ENCODE data around the gene DDI2. TPM values are rescaled to one million over a fixed set of nuclear protein-coding genes. Genes with fewer than 3 reads are reported as not detected.

DDI2 gene
- 26.6 and 32.7 TPM in 2 replicates for total RNA-seq (2022)
- percentile 73 among the genes with signal in this experiment for Bru-seq, nascent RNA
- BruChase-seq, experiment 1, labeled RNA remaining after a 6-hour chase: percentile 86 among the genes with signal in this experiment
- BruChase-seq, experiment 2, labeled RNA remaining after a 2-hour chase: percentile 84 among the genes with signal in this experiment
- long read RNA-seq, full-length matches to known transcripts: 10 of 19 reads
- long read RNA-seq, partial matches to known transcripts: 0 of 19 reads
- long read RNA-seq, other reads (novel, unspliced or antisense): 9 of 19 reads

DNA sequence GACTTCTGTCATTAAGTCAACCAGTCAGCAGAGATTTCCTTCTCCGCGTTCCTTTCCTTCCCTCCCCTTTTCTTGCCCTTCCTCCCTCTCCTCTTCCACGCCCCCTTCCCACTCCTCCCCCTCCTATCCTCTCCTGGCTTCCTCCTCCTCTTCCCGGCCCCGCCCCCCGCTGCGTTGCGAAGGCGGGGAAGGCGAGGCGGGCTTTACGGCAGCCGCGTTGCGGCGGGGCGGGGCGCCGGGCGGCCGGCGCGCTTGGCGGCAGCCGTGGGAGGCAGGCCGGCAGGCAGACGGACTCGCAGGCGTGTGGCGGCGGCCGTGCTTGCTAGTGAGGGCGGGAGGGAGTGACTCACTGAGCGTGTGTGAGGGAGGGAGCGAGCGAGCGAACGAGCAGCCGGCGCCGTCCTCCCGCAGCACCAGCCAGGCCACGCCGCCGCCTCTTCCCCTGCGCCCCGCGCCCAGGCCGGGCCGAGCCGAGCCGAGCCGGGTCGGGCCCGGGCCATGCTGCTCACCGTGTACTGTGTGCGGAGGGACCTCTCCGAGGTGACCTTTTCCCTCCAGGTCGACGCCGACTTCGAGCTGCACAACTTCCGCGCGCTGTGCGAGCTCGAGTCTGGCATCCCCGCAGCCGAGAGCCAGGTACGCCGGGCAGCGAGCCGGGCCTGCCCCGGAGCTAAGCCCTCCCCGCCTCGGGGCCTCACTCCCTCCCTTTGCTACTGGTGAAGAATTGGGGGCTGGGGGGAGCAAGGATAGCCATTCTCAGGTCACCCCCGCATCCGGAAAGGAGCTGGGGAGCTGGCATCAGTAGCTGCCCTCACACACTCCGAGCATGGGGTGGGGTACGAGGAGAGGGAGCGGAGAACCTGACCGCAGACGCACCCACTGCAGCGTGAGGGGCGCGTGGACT, at the start of gene DDI2:
TSS of gene DDI2 (plus strand) at position 286 of the 904 bp plus-strand sequence. CDS start at position 499, 213 bp downstream.
- Mint-ChIP-seq H3K27ac (ENCODE audit: low read depth, unreplicated experiment) (peak within 1 kb of the TSS; percentile 86), H3K4me1 (ENCODE audit: insufficient read depth, unreplicated experiment) (peaks cover 29% of the 10 kb centered on the region), H3K36me3 (ENCODE audit: insufficient read depth, unreplicated experiment) (peaks cover 18% of the 10 kb centered on the region), H3K4me3 (ENCODE audit: unreplicated experiment) (peak within 1 kb of the TSS; percentile 75), H3K9me3 (ENCODE audit: unreplicated experiment) (no peaks in the 10 kb centered on the region), H3K27me3 (ENCODE audit: insufficient read depth, unreplicated experiment) (no peaks in the 10 kb centered on the region)
- ChIA-PET CTCF (interaction anchor here (1.2 kb wide), 1 partner anchor 21 kb away, joined by 4 read pairs; no protein-coding TSS in a partner anchor), POLR2A (interaction anchor here (0.6 to 6.8 kb wide), 28 partner anchors 8 to 464 kb away, joined by 3 to 78 read pairs (median 6); partner anchors contain the start of genes CASP9, DNAJC16, SPEN and TMEM51)
- TF ChIP-seq, protein P1, sequence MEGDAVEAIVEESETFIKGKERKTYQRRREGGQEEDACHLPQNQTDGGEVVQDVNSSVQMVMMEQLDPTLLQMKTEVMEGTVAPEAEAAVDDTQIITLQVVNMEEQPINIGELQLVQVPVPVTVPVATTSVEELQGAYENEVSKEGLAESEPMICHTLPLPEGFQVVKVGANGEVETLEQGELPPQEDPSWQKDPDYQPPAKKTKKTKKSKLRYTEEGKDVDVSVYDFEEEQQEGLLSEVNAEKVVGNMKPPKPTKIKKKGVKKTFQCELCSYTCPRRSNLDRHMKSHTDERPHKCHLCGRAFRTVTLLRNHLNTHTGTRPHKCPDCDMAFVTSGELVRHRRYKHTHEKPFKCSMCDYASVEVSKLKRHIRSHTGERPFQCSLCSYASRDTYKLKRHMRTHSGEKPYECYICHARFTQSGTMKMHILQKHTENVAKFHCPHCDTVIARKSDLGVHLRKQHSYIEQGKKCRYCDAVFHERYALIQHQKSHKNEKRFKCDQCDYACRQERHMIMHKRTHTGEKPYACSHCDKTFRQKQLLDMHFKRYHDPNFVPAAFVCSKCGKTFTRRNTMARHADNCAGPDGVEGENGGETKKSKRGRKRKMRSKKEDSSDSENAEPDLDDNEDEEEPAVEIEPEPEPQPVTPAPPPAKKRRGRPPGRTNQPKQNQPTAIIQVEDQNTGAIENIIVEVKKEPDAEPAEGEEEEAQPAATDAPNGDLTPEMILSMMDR (IDR thresholded peaks at IDR 0.05; ENCODE audit: unreplicated experiment): no peak
- BruUV-seq (replicated peaks): no TSS peak
- intact Hi-C loops (cut with micrococcal nuclease): loop anchor here (1.0 to 5.0 kb wide), 3 partner anchors 63 to 91 kb away; partner anchors contain the start of gene DNAJC16
- DNase-seq (ENCODE audit: unreplicated experiment): peak; percentile 99

DNA sequence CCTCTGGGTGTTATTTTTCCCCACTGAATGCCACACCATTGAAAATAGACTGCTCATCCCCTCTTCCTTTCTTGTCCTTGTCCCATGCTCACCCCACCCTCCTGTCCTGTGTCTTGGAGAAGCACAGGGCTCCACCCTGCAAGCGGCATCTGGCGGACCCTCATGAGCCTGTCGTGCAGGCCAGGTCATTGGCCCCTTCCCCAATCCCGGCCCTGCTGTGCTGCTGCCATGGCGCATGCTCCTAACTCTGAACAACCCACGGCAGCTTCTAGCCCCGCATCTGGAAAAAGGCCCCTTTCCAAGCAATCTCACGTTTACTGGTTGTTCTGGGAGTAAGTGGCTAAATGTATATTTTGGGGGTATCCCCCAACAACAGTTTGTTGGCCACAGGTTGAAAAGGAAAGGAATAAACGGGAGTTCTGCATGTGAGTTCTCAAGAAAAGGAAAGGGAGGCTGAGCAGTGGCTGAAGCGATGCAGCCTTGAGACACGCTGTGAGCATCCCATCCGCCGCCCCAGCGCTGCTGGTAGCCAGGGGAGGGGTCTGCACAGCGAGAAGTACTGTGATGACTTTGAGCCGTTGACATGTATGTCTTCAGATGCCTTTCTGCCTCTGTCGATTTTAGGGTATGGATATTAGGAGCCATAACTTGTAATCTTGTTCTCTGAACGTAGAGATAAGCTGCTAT, 48.7 kb upstream of the DDI2 start:
- peaks cover 82% of the 10 kb centered on the region for H3K36me3 Mint-ChIP-seq (ENCODE audit: insufficient read depth, unreplicated experiment)
- no peak for DNase-seq (ENCODE audit: unreplicated experiment)

DNA sequence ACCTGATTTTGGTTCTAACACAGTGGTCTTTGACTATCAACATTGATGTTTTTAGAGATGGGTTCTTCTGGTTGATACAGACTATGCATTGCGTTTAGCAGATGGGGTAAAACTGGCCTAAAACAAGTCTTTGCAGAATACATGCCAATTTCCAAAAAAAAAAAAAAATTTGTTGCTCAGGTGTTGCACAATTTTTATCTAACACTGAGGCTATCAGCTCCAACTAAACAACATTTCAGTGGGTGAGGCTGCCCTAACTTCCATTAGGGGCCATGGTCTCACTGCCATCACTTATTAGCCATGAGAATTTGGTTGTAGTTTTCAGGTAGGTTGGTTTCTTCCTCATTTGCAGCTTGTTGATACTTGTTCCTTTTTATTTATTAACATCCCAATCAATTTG, 46.4 kb upstream of the DDI2 start:
- ChIA-PET CTCF (no interaction called here), POLR2A (interaction anchor here (0.5 to 1.2 kb wide), 2 partner anchors 44 to 50 kb away, joined by 3 read pairs; partner anchors contain the start of gene DNAJC16)
- Mint-ChIP-seq H3K27me3 (ENCODE audit: insufficient read depth, unreplicated experiment) (no peaks in the 10 kb centered on the region), H3K9me3 (ENCODE audit: unreplicated experiment) (no peaks in the 10 kb centered on the region), H3K36me3 (ENCODE audit: insufficient read depth, unreplicated experiment) (peaks cover 59% of the 10 kb centered on the region), H3K27ac (ENCODE audit: low read depth, unreplicated experiment) (no peak overlapping the region), H3K4me3 (ENCODE audit: unreplicated experiment) (no peak overlapping the region), H3K4me1 (ENCODE audit: insufficient read depth, unreplicated experiment) (no peaks in the 10 kb centered on the region)
- BruUV-seq (replicated peaks): no TSS peak
- no peak for DNase-seq (ENCODE audit: unreplicated experiment)
- intact Hi-C loops (cut with micrococcal nuclease): no loop called here
- TF ChIP-seq, protein P1 (IDR thresholded peaks at IDR 0.05; ENCODE audit: unreplicated experiment): no peak

More for the DNA sequence above, 48.7 kb upstream of the DDI2 start:
- TF ChIP-seq, protein P1 (IDR thresholded peaks at IDR 0.05; ENCODE audit: unreplicated experiment): no peak
- CTCF ChIA-PET: no interaction called here
- intact Hi-C loops (cut with micrococcal nuclease): no loop called here
- no TSS peak for BruUV-seq (replicated peaks)
- no peaks in the 10 kb centered on the region for H3K9me3 Mint-ChIP-seq (ENCODE audit: unreplicated experiment)
- no peak overlapping the region for H3K4me3 Mint-ChIP-seq (ENCODE audit: unreplicated experiment)
- H3K27ac Mint-ChIP-seq (ENCODE audit: low read depth, unreplicated experiment): no peak overlapping the region
- no peaks in the 10 kb centered on the region for H3K4me1 Mint-ChIP-seq (ENCODE audit: insufficient read depth, unreplicated experiment)
- POLR2A ChIA-PET: interaction anchor here (2.1 kb wide), 1 partner anchor 35 kb away, joined by 5 read pairs; no protein-coding TSS in a partner anchor
- no peaks in the 10 kb centered on the region for H3K27me3 Mint-ChIP-seq (ENCODE audit: insufficient read depth, unreplicated experiment)
